Measurements from ENCODE around the gene LPAR1.

The LPAR1 gene

DNA sequence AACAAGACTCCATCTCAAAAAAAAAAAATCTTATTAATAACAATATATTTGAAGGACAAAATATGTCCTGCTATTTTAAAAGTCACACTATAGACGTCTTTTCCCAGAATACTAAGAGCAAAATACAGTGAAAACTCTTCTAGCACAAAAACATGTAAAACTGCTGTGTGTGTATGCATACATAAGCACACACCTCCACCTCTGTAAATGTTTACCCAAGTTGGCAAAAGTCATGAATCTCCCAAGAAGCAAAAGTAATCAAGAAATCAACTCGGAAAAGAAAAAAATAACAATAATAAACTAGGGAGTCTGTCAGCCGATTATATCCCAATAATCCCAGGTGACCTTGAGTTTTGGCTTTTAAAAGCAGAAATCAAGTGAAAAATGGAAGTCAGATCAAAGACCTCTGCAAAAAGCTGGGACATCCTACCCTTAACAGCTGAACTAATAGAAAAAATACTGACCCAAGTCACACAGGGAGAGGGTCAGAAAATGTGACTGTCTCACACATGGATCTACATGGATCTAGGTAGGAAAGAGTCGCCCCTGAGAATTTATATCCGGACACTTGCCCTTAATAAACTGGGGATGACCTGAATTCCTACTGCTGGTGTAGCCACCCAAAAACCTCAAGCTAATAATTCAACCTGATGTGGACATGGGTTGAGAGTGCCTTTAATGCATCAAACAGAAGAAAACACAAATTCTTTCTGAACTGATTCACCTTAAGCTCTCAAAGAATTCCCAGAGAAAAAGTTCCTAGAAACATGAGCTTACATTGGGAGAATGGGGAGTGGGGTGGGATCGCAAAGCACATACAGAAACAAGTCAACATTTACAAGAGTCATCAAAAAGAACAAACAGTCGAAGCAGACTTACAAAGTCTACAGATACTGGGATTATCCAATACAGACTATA lies 29.9 kb downstream of the LPAR1 start:
- TF ChIP-seq POLR2AphosphoS5 (IDR thresholded peaks at IDR 0.05; ENCODE audit: low read depth, low read length) (no peak), POU2F2 (IDR thresholded peaks at IDR 0.05; ENCODE audit: low read depth, low read length) (no peak), POLR2A (IDR thresholded peaks at IDR 0.05; ENCODE audit: low read depth, low read length) (no peak), SPI1 (IDR thresholded peaks at IDR 0.05; ENCODE audit: low read depth, low read length) (no peak), TAF1 (IDR thresholded peaks at IDR 0.05; ENCODE audit: low read depth, low read length) (no peak), PAX5 (IDR thresholded peaks at IDR 0.05; ENCODE audit: insufficient read depth, low read length, severe bottlenecking) (no peak)
- no peak for FAIRE-seq
- DNase-seq (ENCODE audit: insufficient read length, low spot score) = no peak

DNA sequence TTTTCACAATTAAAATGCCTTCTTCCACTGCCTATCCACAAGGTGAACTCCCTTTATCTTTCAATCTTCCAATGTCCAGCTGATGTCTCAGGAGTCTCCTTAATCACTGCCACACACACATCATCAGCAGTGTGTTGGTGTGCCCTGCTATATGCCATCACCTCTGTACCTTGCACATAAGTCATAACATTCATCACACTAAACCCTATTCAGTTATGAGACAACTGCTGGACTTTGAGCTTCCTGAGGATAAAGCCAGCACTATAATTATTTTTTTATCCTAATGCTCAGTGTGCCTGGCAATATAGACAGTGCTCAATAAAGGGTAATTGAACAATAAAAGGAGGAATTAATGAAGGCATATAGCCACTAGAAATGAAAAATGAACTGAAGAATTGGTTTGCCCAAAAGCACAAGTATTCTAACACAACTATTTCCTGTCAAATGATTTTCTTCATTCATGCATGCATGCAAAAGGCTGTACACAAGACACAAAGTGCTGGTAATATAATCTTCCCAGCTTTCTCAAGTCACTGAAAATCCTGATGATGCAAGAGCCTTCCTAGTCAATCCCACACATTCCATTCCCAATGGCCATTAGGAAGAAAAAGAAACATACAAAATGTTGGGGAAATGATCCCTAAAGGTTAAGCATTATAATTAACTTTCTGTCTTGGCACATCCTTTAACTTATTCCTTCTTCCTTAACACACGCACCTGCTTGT lies 32.4 kb downstream of the LPAR1 start:
- TF ChIP-seq TAF1 (IDR thresholded peaks at IDR 0.05; ENCODE audit: low read depth, low read length) = no peak
- no peak for FAIRE-seq
- no peak for DNase-seq (ENCODE audit: insufficient read length, low spot score)

DNA sequence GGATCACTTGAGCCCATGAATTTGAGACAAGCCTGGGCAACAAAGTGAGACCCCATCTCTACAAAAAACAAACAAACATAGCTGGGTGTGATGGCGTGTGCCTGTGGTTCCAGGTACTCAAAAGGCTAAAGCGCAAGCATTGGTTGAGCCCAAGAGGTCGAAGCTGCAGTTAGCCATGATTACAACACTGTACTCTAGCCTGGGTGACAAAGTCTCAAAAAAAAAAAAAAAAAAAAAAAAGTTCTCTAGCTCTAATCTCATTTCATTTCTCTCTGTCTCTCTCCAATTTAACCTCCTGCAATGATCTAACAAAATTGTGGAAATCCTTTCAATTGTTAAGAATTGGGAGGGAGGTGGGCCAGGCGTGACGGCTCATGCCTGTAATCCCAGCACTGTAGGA lies 33.3 kb downstream of the LPAR1 start:
- TF ChIP-seq POLR2AphosphoS5 (IDR thresholded peaks at IDR 0.05; ENCODE audit: low read depth, low read length) (no peak), POU2F2 (IDR thresholded peaks at IDR 0.05; ENCODE audit: low read depth, low read length) (no peak), SPI1 (IDR thresholded peaks at IDR 0.05; ENCODE audit: low read depth, low read length) (no peak), PAX5 (IDR thresholded peaks at IDR 0.05; ENCODE audit: insufficient read depth, low read length, severe bottlenecking) (no peak), TAF1 (IDR thresholded peaks at IDR 0.05; ENCODE audit: low read depth, low read length) (no peak), POLR2A (IDR thresholded peaks at IDR 0.05; ENCODE audit: low read depth, low read length) (no peak)
- DNase-seq (ENCODE audit: insufficient read length, low spot score) (no peak), FAIRE-seq (no peak)

GRCh38 chr9:111003182-111003581 lies 35.1 kb downstream of the LPAR1 start:
- DNase-seq (ENCODE audit: insufficient read length, low spot score) (no peak), FAIRE-seq (no peak)
- TF ChIP-seq POU2F2 (IDR thresholded peaks at IDR 0.05; ENCODE audit: low read depth, low read length) = no peak

- DNase-seq (ENCODE audit: insufficient read length, low spot score) (no peak), FAIRE-seq (no peak)
- TF ChIP-seq POLR2AphosphoS5 (IDR thresholded peaks at IDR 0.05; ENCODE audit: low read depth, low read length) (no peak), POLR2A (IDR thresholded peaks at IDR 0.05; ENCODE audit: low read depth, low read length) (no peak), SPI1 (IDR thresholded peaks at IDR 0.05; ENCODE audit: low read depth, low read length) (no peak), TAF1 (IDR thresholded peaks at IDR 0.05; ENCODE audit: low read depth, low read length) (no peak)
These were observed 36.7 kb downstream of the LPAR1 start for GRCh38 chr9:111001526-111001925.

- FAIRE-seq (no peak), DNase-seq (ENCODE audit: insufficient read length, low spot score) (no peak)
- TF ChIP-seq POLR2A (IDR thresholded peaks at IDR 0.05; ENCODE audit: low read depth, low read length) (no peak), TAF1 (IDR thresholded peaks at IDR 0.05; ENCODE audit: low read depth, low read length) (no peak), SPI1 (IDR thresholded peaks at IDR 0.05; ENCODE audit: low read depth, low read length) (no peak), POLR2AphosphoS5 (IDR thresholded peaks at IDR 0.05; ENCODE audit: low read depth, low read length) (no peak), POU2F2 (IDR thresholded peaks at IDR 0.05; ENCODE audit: low read depth, low read length) (no peak), PAX5 (IDR thresholded peaks at IDR 0.05; ENCODE audit: insufficient read depth, low read length, severe bottlenecking) (no peak)
These were observed 38.1 kb downstream of the LPAR1 start for GRCh38 chr9:111000202-111000601.

GRCh38 chr9:110999379-110999778 lies 38.9 kb downstream of the LPAR1 start:
- DNase-seq (ENCODE audit: insufficient read length, low spot score) (no peak), FAIRE-seq (no peak)
- TF ChIP-seq TAF1 (IDR thresholded peaks at IDR 0.05; ENCODE audit: low read depth, low read length) (no peak), PAX5 (IDR thresholded peaks at IDR 0.05; ENCODE audit: insufficient read depth, low read length, severe bottlenecking) (no peak), SPI1 (IDR thresholded peaks at IDR 0.05; ENCODE audit: low read depth, low read length) (no peak), POU2F2 (IDR thresholded peaks at IDR 0.05; ENCODE audit: low read depth, low read length) (no peak), POLR2A (IDR thresholded peaks at IDR 0.05; ENCODE audit: low read depth, low read length) (no peak), POLR2AphosphoS5 (IDR thresholded peaks at IDR 0.05; ENCODE audit: low read depth, low read length) (no peak)

- FAIRE-seq (no peak), DNase-seq (ENCODE audit: insufficient read length, low spot score) (no peak)
- no peak for TF ChIP-seq POLR2AphosphoS5 (IDR thresholded peaks at IDR 0.05; ENCODE audit: low read depth, low read length)
- TF ChIP-seq SPI1 (IDR thresholded peaks at IDR 0.05; ENCODE audit: low read depth, low read length) = no peak
- TF ChIP-seq PAX5 (IDR thresholded peaks at IDR 0.05; ENCODE audit: insufficient read depth, low read length, severe bottlenecking) = no peak
- no peak for TF ChIP-seq POLR2A (IDR thresholded peaks at IDR 0.05; ENCODE audit: low read depth, low read length)
- TF ChIP-seq TAF1 (IDR thresholded peaks at IDR 0.05; ENCODE audit: low read depth, low read length) = no peak
- no peak for TF ChIP-seq POU2F2 (IDR thresholded peaks at IDR 0.05; ENCODE audit: low read depth, low read length)
These were observed 40.4 kb downstream of the LPAR1 start for GRCh38 chr9:110997847-110998246.

DNA sequence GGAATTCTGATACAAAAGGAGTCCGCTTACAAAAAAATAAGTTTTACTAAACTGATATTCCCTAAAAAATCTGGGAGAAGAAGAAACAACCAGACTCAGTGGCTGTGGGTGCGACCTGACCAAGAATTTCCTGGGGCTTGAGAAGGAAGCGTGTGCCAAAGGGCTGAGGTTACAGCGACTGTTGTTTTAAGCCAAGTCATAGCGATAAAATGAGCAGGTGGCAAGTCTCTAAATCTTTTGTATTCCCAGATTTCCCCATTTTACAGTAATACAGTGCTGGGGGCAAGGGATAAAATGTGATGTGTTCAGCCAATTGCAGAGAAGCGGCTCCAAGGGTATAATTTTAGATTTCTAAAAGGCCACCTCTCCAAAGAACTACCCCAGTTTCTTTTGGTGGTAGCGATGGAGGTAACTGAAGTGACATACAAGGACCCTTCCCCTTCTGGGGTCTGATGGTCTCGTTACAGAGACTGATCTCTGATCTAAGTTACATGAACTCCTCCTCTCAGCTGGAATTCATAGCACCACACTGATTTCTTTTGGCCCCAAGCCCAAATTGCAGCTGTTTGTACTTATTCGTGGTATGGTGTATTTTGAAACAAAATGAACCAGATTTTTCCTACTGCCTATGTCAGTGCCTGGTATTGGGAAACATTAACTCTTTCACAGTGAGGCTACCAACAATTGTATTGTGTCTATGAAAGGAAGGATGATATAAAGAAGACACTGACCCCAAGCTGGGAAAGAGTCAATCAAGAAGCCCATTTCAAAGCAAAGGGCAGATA lies 41.6 kb downstream of the LPAR1 start:
- no peak for TF ChIP-seq POLR2A (IDR thresholded peaks at IDR 0.05; ENCODE audit: low read depth, low read length)
- TF ChIP-seq POU2F2 (IDR thresholded peaks at IDR 0.05; ENCODE audit: low read depth, low read length) = no peak
- TF ChIP-seq SPI1 (IDR thresholded peaks at IDR 0.05; ENCODE audit: low read depth, low read length) = no peak
- no peak for TF ChIP-seq TAF1 (IDR thresholded peaks at IDR 0.05; ENCODE audit: low read depth, low read length)
- TF ChIP-seq POLR2AphosphoS5 (IDR thresholded peaks at IDR 0.05; ENCODE audit: low read depth, low read length) = no peak
- no peak for TF ChIP-seq PAX5 (IDR thresholded peaks at IDR 0.05; ENCODE audit: insufficient read depth, low read length, severe bottlenecking)
- FAIRE-seq (no peak), DNase-seq (ENCODE audit: insufficient read length, low spot score) (no peak)

All from GM12891 (cell line).